NCI-H1930 (cell line): ENCODE measurements around the gene CYP4Z1.
"Not testable (repeated sequence)": the region's sequence is repeated elsewhere in the genome, so short reads cannot be mapped to it uniquely, and the experiment has no call there.

Experiments used
- DNase-seq, 2 experiments: peaks; one replicate each; lab custom pipeline; 2025; lab: John Stamatoyannopoulos, UW

The CYP4Z1 gene, protein sequence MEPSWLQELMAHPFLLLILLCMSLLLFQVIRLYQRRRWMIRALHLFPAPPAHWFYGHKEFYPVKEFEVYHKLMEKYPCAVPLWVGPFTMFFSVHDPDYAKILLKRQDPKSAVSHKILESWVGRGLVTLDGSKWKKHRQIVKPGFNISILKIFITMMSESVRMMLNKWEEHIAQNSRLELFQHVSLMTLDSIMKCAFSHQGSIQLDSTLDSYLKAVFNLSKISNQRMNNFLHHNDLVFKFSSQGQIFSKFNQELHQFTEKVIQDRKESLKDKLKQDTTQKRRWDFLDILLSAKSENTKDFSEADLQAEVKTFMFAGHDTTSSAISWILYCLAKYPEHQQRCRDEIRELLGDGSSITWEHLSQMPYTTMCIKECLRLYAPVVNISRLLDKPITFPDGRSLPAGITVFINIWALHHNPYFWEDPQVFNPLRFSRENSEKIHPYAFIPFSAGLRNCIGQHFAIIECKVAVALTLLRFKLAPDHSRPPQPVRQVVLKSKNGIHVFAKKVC

DNA sequence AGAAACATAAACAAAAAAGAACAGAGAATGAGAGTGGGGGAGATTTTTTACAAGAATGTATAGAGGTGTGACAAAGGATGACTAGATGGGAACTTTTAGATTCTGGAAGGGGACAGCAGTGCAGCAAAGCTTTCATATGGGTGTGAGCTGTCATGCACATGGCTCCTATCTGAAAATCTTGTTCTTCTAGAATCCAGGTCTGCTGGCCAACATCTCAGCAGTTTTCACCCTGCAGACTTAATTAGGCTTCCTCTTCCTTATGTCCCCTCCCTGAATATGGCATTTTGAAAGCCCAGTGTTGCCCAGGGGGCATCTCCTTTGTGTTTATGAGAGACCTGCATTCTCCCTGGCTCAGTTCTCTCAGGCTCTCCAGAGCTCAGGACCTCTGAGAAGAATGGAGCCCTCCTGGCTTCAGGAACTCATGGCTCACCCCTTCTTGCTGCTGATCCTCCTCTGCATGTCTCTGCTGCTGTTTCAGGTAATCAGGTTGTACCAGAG lies at the start of gene CYP4Z1:
Gene CYP4Z1 (plus strand): TSS at position 135 of the 498 bp plus-strand sequence. CDS start 260 bp downstream, at position 395.
- DNase-seq, result no peak

GRCh38 chr1:47021070-47021469 lies 46.0 kb upstream of the CYP4Z1 start:
- no peak for DNase-seq

DNA sequence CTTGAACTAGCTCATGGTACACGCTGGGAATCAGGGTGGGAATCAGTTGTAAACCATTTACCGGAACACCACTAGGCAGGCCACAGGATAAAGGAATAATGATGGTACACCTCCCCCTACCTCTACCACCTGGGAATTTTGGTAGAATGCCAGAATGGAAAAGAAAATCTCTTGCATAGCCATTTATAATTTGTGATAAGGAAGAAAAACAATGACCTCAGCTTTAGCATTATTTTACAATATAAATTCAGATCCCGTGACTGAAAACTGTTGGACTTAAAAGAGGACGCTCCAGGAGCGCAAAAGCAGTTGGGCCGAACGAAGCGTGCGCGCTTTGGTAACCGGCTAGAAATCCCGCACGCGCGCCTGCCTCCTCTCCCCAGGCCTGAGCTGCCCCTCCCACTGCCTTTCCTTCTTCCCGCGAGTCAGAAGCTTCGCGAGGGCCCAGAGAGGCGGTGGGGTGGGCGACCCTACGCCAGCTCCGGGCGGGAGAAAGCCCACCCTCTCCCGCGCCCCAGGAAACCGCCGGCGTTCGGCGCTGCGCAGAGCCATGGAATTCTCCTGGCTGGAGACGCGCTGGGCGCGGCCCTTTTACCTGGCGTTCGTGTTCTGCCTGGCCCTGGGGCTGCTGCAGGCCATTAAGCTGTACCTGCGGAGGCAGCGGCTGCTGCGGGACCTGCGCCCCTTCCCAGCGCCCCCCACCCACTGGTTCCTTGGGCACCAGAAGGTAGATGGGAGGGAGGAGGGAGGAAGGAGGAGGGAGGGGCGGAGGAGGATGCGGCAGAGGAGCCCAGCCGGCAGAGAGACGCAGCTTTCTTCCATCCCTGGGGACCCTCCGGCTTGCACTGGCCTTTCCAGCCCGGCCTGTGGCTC lies 43.5 kb upstream of the CYP4Z1 start, which contains the start of gene CYP4X1:
Gene CYP4X1 (plus strand): TSS at position 402 of the 873 bp plus-strand sequence. CDS start 149 bp downstream, at position 551.
- DNase-seq, result no peak

DNA sequence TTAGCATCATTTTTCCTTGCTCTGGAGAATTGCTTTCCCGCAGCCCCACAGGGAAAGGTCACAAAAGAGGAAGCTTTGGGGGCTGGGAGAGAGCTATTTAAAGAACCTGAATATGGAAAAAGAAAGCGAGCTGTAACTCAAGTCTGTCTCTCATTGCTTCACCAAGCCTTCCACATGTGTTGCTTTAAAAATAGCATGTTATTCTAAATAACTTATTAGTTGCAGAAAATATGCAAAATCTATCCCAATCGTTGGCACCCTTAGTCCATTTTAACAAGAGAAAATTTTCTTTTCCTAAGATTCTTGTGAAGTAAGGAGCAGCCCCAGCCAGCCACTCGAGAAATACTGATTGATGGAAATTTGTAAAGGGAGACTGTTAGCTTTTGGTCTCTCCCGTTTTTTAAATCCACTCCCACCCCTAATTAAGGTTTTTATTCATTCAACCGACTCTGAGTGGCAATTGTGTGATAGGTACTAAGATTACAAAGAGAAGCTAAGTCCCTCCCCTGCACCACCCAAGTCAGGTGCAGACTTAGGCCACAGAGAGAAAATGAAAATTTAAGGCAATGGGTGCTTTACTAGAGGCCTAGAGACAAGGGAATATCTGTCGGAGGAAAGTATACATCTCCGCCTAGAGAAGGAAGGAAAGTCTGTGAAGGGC lies 42.8 kb upstream of the CYP4Z1 start:
- no peak for DNase-seq

DNA sequence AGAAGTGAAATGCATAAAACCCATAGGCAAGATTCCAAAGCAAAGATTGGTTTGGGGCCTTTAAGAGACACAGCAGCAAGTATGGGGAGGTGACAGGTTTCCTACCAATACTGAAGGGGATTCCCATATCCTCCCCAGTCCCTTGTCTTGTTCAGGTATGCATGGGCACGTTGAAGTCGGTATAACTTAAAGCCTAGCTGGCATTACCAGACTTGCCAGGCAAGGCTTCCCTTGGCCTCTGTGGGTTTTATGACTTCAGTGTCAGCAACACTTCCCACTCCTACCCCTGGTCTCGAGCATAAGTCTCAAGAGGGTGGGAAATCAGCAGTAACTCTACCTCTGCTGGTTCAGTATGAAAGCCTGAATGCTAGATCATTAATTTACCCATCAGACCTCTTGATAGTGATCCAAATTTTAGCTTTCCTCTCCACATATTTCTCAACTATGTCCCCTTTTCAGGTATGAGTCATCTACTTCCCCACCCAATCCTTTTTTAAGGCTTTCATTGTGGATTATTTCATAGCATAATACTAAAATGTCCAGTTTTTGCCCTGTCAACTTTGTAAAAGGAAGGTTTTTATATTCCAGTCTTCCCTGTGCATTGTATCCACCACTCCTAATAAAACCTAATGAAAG lies 36.7 kb upstream of the CYP4Z1 start:
- DNase-seq, result no peak

DNA sequence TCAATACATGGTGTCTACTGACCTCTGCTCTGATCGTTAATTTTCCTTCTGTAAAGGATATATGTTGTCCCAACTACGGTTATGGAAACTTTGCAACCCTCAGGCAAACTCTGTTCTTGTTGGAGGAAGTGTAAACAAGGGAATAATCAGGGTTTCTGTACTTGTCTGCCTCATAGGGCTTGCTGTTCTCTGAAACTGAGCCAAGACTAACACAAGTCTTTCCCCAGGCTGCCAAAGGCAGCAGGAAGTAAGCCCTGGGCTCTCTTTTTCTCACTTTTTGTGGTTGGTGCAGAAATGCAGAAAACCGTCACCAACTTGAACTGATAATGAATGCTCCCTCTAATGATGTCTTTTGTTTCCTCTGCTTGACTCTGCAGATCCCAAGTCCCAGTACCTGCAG lies 36.0 kb upstream of the CYP4Z1 start:
- DNase-seq, result no peak

DNA sequence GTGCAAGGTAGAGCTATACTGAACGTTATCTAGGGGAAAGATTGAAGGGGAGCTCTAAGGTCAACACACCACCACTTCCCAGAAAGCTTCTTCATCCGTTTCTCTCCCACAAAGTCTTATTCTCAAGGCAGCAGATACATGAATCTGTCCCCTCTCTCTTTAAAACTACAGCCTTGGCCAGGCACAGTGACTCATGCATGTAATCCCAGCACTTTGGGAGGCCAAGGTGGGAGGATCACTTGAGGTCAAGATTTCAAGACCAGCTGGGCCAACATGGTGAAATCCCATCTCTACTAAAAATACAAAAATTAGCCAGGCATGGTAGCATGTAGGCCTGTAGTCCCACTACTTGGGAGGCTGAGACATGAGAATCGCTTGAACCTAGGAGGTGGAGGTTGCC lies 35.4 kb upstream of the CYP4Z1 start:
- no peak for DNase-seq

GRCh38 chr1:47036764-47037163 lies 30.3 kb upstream of the CYP4Z1 start:
- no peak for DNase-seq

GRCh38 chr1:47059376-47059775 lies 7.7 kb upstream of the CYP4Z1 start:
- DNase-seq, result no peak

DNA sequence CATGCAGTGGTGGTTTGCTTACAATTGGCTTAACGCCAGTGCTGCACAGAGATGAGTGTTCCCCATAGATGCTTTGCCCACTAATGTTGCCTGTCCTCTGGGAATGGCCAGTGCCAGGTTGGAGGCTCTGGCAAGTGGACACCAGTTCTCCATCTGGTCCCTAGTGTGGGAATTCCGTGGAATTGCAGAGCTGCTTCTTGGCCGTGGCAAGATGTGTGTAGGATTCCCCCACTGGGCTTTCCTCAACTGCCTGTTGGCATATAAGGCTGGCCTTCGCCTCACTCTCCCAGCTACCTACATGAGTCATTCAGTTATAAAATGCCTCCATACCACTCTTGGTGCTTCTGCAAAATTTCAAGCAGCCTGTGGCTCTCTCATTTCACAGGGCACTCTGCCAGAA lies 2.0 kb downstream of the CYP4Z1 start:
- DNase-seq, result not testable (repeated sequence)

DNA sequence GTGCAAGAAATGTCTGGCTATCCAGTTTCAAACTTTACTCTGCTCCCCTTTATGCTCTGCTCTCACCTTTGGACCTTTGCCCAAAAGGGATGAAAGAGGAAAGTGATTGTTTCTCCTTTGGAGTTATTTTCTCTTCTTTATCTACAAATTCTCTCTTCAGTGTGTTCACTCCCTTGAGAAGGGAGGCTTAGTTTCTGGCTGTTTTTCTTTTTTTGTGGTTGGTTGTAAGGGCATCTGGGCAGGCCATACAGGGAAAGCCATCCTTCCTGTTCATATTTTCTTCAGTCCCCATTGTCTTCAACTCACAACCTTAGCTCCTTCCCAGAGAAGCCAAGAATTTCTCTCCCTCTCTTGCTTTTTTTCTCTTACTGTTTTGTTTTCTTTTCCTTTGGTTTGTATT lies 2.5 kb downstream of the CYP4Z1 start:
- not testable (repeated sequence) for DNase-seq

DNA sequence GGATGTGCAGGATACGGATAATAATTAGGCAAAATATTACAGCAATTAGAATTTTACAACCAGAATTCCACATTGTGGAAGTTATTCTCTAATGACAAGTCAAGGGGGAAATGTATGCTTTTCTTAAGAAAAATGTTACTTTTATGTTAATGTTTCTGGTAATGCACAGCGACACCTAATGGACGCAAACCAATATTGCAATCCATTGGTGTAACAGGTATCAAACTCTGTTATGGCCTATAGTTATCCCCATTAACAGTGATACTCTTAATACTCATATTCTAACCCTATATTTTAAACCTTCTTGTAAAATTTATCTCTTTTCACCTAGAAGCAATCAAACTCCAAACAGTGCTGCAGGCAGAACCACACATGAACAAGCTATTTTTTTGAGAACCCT lies 22.3 kb downstream of the CYP4Z1 start:
- DNase-seq, result peak in 1 of 2 experiments; percentile 27

DNA sequence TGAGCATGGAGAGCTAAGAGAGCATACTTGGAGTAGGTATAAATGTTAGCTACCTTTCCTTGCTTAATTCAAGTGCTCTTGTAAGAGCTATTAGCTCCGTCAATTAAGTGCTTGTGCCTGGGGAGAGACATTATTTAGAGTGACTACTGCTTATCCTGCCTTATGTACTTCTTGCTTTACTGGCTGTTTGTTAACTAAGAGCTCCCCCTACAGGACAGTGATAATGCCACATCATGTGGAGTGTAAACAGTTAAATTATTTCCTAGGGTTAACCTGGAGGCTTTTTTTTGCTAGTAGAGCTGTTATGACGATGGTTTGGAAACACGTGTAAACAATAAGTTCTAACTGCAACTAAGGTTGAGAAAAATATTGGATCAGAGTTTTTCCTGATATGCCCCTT lies 24.4 kb downstream of the CYP4Z1 start:
- not testable (repeated sequence) for DNase-seq

DNA sequence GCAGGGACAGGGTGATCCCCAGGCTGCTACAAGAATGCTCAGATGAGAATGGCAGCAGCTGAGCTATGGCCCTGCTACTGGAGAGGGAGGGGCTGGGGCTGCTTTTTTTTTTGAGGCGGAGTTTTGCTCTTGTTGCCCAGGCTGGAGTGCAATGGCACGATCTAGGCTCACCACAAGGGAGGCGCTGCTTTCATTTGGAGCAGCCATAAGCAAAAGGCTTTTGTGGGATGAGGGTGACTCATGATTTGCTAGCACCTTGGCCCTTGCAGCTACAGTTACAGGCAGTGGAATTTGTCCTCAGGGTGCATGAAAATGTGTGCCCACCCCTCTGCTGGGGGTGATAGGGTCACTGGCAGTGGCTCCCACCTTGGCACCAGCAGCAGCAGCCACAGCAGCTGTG lies 37.8 kb downstream of the CYP4Z1 start:
- no peak for DNase-seq

- no peak for DNase-seq
Observed at GRCh38 chr1:47106792-47107191, 39.8 kb downstream of the CYP4Z1 start.

GRCh38 chr1:47107851-47108574 lies 41.0 kb downstream of the CYP4Z1 start:
- DNase-seq, result not testable (repeated sequence)

DNA sequence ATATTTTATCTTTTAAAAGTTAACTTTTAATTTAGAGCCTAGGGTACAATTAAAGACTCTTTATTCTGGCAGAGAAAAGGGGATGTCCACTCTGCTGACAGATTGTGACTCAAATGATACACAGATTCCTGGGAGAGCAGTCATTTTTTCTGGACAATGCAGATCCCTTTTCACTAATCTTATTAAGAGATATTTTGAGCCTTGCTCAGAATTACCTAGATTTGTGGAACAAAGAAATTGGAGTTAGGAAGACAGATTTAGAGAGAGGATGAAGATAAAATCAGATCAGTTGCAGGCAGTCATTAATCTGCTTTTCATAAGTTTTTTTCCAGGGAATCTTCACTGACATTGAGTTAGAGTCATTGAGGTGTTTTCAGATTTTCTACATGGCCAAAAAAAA lies 42.5 kb downstream of the CYP4Z1 start:
- DNase-seq, result not testable (repeated sequence)

DNA sequence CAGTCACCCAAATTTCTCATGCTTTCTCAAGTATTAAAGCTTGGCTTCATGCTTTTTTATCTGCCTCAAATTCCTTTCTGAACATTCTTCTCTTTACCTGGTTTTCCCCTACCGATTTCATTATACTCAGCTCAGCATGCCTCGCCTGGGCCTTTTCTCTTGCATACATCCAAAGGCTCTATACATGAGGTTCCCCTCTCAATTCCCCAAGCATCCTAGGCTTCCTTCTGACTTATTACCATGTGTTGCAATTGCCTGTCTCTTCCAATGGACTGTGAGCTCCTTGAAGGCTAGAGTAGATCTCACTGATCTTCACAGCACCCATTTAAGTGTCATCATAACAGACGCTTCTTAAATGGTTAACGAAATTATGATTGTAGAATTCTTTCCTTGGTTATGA lies 46.1 kb downstream of the CYP4Z1 start:
- no peak for DNase-seq

DNA sequence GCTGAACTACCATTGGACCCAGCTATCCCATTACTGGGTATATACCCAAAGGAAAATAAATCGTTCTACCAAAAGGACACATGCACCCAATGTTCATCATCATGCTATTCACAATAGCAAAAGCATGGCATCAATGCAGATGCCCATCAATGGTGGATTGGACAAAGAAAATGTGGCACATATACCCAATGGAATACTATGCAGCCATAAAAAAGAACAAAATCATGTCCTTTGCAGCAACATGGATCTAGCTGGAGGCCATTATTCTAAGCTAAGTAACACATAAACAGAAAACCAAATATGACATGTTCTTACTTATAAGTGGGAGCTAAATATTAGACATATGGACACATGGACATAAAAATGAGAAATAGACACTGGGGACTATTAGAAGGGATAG lies 54.0 kb downstream of the CYP4Z1 start:
- not testable (repeated sequence) for DNase-seq

DNA sequence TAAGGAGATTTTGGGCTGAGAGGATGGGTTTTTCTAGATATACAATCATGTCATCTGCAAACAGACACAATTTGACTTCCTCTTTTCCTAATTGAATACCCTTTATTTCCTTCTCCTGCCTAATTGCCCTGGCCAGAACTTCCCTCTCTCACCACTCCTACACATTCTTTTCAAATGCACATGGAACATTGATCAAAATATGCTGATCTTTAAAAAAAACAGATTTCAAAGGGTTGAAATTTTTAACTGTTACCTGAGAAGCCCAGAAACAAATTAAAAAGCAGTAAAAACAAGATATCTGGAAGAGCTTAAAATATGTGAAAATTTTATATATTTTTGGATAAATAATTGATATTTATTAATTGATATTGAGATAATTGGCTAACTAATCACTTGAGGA lies 57.8 kb downstream of the CYP4Z1 start:
- not testable (repeated sequence) for DNase-seq

- DNase-seq, result not testable (repeated sequence)
Observed at GRCh38 chr1:47126997-47127396, 60.0 kb downstream of the CYP4Z1 start.
